Muscle layer of colon (tissue), 2 donors: ENCODE results near the gene PTPN21.
A peak's percentile ranks its signal among the peaks of the same experiment; 100 is the strongest.

Experiments
- H3K27ac ChIP-seq: one replicate; pipeline ENCODE4 v1.7.0; 2013; ENCODE audit warnings: low read depth, mild to moderate bottlenecking, low read length, moderate library complexity
- H3K27me3 ChIP-seq, 2 donors: one replicate each; pipeline ENCODE4 v1.7.0; 2013; ENCODE audit warnings: low read length in 2 of 2, mild to moderate bottlenecking in 2 of 2; ENCODE audit not compliant: insufficient read depth in 2 of 2, control insufficient read depth in 1 of 2
- H3K36me3 ChIP-seq: one replicate; pipeline ENCODE4 v1.7.0; 2013; ENCODE audit warnings: mild to moderate bottlenecking, low read length; ENCODE audit not compliant: insufficient read depth
- H3K4me1 ChIP-seq: one replicate; pipeline ENCODE4 v1.7.0; 2013; ENCODE audit warnings: mild to moderate bottlenecking, low read length; ENCODE audit not compliant: insufficient read depth
- H3K4me3 ChIP-seq, 2 donors: one replicate each; pipeline ENCODE4 v1.7.0; 2013; ENCODE audit warnings: low read length in 2 of 2, low read depth in 1 of 2, mild to moderate bottlenecking in 1 of 2, moderate library complexity in 1 of 2
- H3K9ac ChIP-seq: one replicate; pipeline ENCODE4 v1.7.0; 2013; ENCODE audit warnings: low read length
- H3K9me3 ChIP-seq: one replicate; pipeline ENCODE4 v1.7.0; 2013; ENCODE audit warnings: mild to moderate bottlenecking, low read length
- donor health status: abdominal sarcoma.
- donor health status: Adenocarcinoma of cecum.

The PTPN21 gene

DNA sequence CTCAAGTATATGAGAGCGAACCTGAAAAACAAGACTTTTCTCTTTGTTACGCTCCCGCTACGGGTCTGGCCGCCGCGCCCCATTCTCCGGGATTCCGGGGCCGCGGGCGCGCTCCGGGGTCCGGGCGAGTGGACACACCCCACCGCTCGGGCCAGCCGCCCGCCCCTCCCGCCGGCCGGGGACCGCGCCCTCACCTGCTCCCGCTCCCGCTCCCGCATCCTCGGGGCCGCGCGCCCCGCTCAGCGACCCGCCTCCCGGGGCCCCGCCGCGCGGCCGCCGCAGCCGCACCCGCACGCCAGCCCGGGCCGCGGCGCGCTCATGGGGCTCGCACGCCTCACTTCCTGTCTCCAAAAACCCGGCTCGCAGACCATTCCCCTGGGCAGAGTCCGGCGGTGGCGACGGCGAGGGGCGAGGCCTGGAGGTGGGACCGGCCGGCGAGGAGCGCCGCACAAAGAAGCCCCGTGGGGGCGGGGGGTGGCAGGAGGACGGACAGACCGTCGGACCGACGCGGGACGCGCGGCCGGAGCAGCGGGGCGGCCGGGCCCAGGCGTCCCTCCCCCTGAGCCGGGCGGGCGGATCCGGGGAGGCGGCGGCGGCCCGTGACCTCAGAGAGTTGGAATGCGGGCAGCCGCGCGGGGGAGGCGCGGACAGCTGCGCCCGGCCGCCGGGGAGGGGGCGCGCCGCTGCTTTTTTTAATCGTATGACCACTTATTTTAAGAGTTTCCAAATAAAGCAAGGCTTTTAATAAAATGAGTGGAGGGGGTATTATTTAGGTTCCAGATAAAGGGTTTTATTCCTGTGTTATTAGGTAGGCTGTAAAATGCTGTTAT is at the start of gene PTPN21:
TSS of gene PTPN21 (minus strand) at position 551 of the 830 bp plus-strand sequence. CDS start 4,590 bp downstream, outside the sequence.
- Histone ChIP-seq H3K36me3 (no peaks in the 10 kb centered on the region), H3K4me1 (peaks cover 24% of the 10 kb centered on the region), H3K4me3 (peak within 1 kb of the TSS; percentile 79 to 83), H3K27me3 (no peaks in the 10 kb centered on the region), H3K9ac (peak within 1 kb of the TSS; percentile 92), H3K27ac (peak within 1 kb of the TSS; percentile 82), H3K9me3 (no peaks in the 10 kb centered on the region)

DNA sequence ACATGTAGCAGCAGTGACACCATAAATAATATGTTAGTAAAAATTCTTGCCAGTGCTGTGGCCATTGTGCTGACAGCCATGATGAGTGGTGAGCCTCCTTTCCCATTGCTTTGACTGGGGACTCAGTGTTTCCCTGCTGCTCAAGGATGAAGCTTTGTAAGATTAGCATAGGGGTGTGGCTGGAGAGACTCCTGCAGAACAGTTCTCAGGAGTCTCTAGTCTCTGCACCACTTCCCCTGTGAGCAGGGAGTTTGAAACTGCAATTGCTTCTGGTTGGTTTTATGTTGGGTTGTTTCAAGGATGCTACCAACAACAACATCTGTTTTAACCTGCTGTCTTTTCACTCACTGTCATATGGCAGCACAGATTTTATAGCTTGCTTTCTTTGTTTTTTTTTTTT is 49.4 kb upstream of the PTPN21 start:
- H3K27ac ChIP-seq: no peak overlapping the region
- peaks cover 88% of the 10 kb centered on the region for H3K36me3 ChIP-seq
- no peaks in the 10 kb centered on the region for H3K9me3 ChIP-seq
- no peaks in the 10 kb centered on the region for H3K4me1 ChIP-seq
- H3K27me3 ChIP-seq: no peaks in the 10 kb centered on the region
- no peak overlapping the region for H3K9ac ChIP-seq
- no peak overlapping the region for H3K4me3 ChIP-seq

DNA sequence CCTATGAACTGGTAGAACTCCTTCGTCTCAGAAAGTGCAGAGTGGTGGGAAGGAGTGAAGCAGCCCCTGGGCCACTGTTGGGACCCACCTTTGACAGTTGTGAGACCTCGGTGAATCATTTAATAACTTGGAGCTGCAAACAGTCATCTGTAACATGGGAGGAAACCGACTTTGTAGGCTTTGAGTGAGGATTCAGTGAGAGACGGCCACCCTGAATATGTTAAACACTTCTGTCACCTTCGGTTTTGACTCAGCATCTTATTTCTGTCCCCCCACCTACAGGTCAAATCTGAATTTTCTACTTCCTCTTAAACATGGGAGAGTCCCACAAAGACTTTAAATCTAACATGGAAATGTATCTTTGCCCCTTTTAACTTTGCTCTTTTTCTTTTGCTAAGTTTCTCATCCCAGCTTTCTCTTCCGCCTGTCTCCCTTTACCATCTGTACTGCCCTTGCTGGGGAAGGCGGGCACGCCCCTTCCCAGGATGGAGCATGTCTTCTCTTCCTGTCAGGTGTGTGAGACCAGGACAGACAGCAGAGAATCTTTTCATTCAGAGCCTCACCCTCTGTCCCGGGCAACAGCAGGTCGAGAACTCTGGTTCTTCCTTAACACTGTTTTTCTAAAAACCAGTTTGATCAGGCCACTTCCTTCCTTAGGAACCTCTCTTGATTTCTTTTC is 45.1 kb upstream of the PTPN21 start:
- Histone ChIP-seq H3K36me3 (peaks cover 82% of the 10 kb centered on the region), H3K4me1 (no peaks in the 10 kb centered on the region), H3K9ac (no peak overlapping the region), H3K27ac (no peak overlapping the region), H3K9me3 (no peaks in the 10 kb centered on the region), H3K27me3 (no peaks in the 10 kb centered on the region), H3K4me3 (no peak overlapping the region)

DNA sequence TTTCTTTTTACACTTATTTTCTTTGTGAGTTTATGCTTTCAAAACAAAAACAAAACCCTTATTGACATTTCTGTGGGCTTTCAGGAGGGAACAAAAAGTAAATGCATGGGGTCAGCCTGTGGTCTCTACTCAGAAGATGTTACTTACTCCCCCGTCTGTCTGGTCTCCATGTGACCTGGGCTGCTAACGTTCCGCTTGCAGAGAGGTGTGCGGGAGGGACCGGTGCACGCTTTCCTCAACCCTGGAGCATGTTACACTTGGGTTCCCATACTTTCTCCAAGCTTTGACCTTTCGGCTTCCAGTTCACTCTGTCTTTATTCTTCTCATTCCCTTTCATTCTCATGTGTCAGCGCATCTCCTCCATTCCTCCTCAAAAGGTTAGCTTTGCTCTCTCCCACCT is 44.5 kb upstream of the PTPN21 start:
- no peaks in the 10 kb centered on the region for H3K27me3 ChIP-seq
- no peaks in the 10 kb centered on the region for H3K9me3 ChIP-seq
- no peak overlapping the region for H3K4me3 ChIP-seq
- H3K9ac ChIP-seq: no peak overlapping the region
- peaks cover 82% of the 10 kb centered on the region for H3K36me3 ChIP-seq
- no peaks in the 10 kb centered on the region for H3K4me1 ChIP-seq
- no peak overlapping the region for H3K27ac ChIP-seq

DNA sequence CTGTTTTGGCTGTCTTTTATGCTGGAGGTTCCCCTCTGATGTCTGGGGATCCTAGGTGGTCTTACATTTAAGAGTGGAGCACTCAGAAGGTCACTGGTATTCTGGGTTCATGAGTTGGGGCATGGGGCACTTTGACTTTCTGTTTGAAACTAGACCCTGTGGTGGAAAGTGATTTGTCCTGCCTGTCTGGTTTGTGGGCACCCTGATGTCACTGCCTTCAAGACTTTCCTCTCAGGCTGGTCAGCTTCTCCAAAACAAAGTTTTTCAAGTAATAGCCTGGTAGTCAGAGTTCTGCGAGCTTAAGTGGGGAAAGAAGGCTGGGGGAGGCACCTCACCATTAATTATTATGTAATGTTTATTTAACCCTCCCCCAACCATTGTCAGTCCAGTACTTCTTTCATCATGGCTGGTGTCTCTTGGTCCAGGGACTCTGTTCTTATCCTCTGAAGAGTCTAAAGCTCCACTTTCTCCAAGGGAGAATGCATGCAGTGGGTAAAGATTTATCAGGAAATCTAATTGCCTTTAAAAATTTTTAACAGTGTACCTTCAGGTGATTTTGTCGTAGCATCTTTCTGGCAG is 43.4 kb upstream of the PTPN21 start:
- H3K27ac ChIP-seq: no peak overlapping the region
- H3K27me3 ChIP-seq: no peaks in the 10 kb centered on the region
- no peaks in the 10 kb centered on the region for H3K9me3 ChIP-seq
- no peak overlapping the region for H3K9ac ChIP-seq
- no peaks in the 10 kb centered on the region for H3K4me1 ChIP-seq
- no peak overlapping the region for H3K4me3 ChIP-seq
- peaks cover 76% of the 10 kb centered on the region for H3K36me3 ChIP-seq

DNA sequence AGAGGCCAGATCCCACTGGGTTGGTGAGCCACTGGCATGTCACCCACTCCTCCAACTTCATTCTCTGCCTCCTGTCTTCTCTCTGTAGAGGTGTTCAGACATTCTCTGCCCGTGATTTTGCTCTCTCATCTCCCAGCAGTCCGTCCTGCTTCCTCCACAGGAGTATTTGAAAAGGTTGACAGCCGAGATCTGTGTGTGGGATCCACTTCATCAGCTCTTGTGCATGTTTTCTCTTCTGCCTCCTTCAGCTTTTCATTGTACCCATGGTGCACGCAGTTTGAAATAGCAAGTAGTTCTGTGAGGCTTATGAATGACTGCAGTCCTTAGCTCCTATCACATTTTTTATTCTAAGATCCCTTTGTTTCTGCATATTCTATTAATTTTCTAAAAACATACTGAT is 42.8 kb upstream of the PTPN21 start:
- Histone ChIP-seq H3K9ac (no peak overlapping the region), H3K4me1 (no peaks in the 10 kb centered on the region), H3K27me3 (no peaks in the 10 kb centered on the region), H3K27ac (no peak overlapping the region), H3K4me3 (no peak overlapping the region), H3K36me3 (peaks cover 70% of the 10 kb centered on the region), H3K9me3 (no peaks in the 10 kb centered on the region)

DNA sequence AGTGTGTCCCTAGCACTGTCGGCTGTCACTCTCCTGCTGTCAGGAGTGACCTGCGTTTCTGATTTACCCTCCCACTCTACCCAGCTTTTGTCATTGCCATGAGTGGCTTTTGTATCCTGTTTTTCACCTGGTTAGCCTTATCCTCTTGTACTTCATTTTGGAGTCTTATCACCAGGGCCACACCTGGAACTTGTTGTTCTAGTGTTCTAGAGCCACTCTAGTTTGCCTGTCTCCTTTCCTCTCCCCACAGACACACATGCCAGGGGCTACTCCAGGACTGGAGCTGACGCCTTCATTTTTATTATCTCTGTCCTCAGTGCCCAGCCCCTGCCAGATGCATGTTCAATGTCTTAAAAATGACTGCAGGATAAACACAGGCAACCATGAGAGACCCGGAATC is 42.2 kb upstream of the PTPN21 start:
- H3K9ac ChIP-seq: no peak overlapping the region
- H3K36me3 ChIP-seq: peaks cover 64% of the 10 kb centered on the region
- H3K27ac ChIP-seq: no peak overlapping the region
- no peaks in the 10 kb centered on the region for H3K4me1 ChIP-seq
- no peaks in the 10 kb centered on the region for H3K27me3 ChIP-seq
- H3K4me3 ChIP-seq: no peak overlapping the region
- no peaks in the 10 kb centered on the region for H3K9me3 ChIP-seq

DNA sequence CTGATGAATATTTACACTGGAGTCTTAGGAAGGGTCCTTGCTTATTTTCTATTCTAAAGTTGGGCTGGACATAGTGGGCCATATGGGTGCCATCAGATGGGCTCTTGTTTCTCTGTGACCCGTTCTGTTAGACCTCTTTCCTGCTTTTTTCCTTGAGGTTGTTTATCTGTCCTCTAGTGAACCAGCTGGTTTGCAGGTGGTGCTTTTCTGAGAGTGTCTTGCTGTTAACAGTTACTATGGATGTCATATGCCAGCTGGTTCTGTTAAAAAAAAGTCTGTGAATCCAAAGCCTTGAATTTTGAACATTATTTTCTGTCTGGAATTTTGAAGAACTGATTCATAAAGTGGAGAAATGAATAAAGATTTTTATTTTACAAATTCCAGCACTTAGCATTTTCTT is 37.2 kb upstream of the PTPN21 start:
- Histone ChIP-seq H3K27me3 (no peaks in the 10 kb centered on the region), H3K9me3 (no peaks in the 10 kb centered on the region), H3K4me1 (no peaks in the 10 kb centered on the region), H3K36me3 (peaks cover 33% of the 10 kb centered on the region), H3K9ac (no peak overlapping the region), H3K27ac (no peak overlapping the region), H3K4me3 (no peak overlapping the region)

DNA sequence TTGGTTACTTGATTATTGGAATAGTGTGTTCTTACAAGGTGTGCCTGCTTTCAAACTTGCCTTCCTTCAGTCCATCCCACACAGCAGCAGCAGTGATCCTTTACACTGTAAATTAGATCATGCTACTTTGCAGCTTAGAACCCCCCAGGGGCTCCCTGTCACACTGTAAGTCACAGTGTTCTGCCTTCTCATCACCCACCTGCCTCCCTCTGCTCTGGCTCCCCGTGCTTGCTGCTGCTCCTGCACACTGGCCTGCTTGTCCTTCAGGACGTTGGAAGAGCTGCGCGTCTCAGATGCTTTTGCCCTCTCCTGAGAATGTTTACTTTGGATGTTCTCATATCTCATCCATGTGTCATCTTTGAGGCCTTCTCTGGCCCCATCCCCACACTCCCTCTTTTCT is 35.4 kb upstream of the PTPN21 start:
- H3K4me1 ChIP-seq: no peaks in the 10 kb centered on the region
- H3K4me3 ChIP-seq: no peak overlapping the region
- H3K9me3 ChIP-seq: no peaks in the 10 kb centered on the region
- H3K36me3 ChIP-seq: peaks cover 35% of the 10 kb centered on the region
- no peaks in the 10 kb centered on the region for H3K27me3 ChIP-seq
- no peak overlapping the region for H3K27ac ChIP-seq
- no peak overlapping the region for H3K9ac ChIP-seq

DNA sequence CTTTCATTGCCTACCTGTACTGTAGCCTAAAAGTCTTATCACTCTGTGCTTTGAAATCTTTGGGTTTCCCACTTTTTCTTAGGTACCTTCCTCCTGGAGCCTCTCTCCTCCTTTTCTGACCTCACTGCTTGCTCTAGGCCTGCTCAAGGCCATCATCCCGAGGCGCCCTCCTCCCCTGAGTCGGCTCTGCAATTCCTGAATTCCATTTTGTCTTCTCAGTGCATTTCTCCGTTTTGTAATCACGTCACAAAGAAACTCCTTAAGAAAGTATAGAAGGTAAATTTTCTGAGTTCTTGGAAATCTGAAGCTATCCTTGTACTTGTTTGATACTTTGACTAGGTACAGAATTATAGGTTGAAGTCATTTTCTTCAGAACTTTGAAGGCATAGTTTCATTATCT is 33.3 kb upstream of the PTPN21 start:
- Histone ChIP-seq H3K4me3 (no peak overlapping the region), H3K36me3 (peaks cover 29% of the 10 kb centered on the region), H3K9ac (no peak overlapping the region), H3K27ac (no peak overlapping the region), H3K4me1 (no peaks in the 10 kb centered on the region), H3K9me3 (no peaks in the 10 kb centered on the region), H3K27me3 (no peaks in the 10 kb centered on the region)

DNA sequence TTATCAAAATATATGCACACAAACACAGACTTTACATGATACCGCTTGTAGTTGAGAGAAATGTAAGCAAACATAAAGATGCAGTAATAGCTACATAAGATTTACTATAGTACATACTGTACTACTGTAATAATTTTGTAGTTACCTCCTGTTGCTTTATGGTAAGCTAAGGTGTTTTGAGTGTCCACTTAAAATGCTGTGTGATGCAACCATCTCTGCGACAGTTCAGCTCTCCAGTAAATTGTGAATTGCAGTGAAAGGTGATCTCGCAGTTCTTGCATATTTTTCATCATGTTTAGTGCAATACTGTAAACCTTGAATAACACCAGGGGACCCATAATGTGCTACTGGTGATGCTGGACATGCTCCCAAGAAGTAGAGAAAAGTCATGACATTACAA is 29.6 kb upstream of the PTPN21 start:
- Histone ChIP-seq H3K27ac (no peak overlapping the region), H3K27me3 (no peaks in the 10 kb centered on the region), H3K9me3 (no peaks in the 10 kb centered on the region), H3K9ac (no peak overlapping the region), H3K4me1 (no peaks in the 10 kb centered on the region), H3K36me3 (peaks cover 56% of the 10 kb centered on the region), H3K4me3 (no peak overlapping the region)
